Fibroblast of skin of right quadriceps (primary cell): ENCODE results near the gene CCSER1.

ENCODE experiments used
- DNase-seq: peaks from one replicate; pipeline ENCODE4 v3.0.0-alpha.2; 2013

CCSER1 gene

DNA sequence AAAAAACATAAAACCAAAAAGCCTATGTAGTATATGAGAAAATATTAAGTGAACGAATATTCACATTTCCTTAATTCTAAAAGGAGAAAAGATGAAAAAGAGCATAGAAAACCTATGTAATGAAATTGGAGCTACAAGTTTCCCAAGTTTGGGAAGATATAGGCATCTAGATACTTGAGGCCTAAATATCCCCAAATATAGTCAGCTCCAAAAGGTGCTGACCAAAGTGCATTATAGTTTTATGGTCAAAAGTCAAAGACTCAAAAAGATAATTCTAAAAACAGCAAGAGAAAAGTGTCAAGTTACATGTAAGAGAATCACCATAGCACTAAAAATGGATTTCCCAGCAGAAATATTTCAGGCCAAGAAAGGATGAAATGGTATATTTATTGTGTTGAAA lies 1502.9 kb downstream of the CCSER1 start:
- DNase-seq = no peak

GRCh38 chr4:91630764-91631163 lies 1503.6 kb downstream of the CCSER1 start:
- no peak for DNase-seq

DNA sequence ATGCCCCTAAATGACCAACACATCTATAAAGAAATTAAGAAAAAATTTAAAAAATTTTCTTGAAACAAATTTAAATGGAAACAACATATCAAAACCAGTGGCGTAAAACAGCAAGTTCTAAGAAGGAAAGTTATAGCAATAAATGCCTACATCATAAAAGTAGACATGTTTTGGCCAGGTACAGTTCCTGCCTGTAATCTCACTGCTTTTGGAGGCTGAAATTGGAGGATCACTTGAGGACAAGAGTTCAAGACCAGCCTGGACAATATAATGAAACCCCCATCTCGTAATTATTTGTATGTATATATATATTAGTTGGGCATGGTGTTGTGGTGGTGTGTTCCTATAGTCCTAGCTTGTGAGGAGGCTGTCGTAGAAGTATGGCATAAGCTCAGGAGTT lies 1504.1 kb downstream of the CCSER1 start:
- no peak for DNase-seq

- DNase-seq = no peak
Observed at GRCh38 chr4:91636083-91636482, 1508.9 kb downstream of the CCSER1 start.
